Calu3 (cell line): Measurements from ENCODE around the gene CACNA1S. TPM values are rescaled to one million over a fixed set of nuclear protein-coding genes. Genes with fewer than 3 reads are reported as not detected.
A peak's percentile ranks its signal among the peaks of the same experiment; 100 is the strongest.

Experiments
- BruUV-seq: library from RNA; stranded (reverse); fragments of 400-500 nt; replicated peaks from 2 replicates; lab custom pipeline; 2021; lab: Mats Ljungman, UMichigan
- CTCF ChIA-PET: fragments of 300-600 bp; sonication (Branson Sonifier 250); formaldehyde crosslinking; loops from one replicate; lab custom pipeline; 2022; ENCODE audit warnings: antibody characterized with exemption; lab: Charles Lee
- DNase-seq: peaks from one replicate; pipeline ENCODE4 v3.0.0; 2022
- H3K27ac Mint-ChIP-seq: one replicate; pipeline ENCODE4 v1.8.0; 2022; ENCODE audit warnings: mixed read lengths; ENCODE audit not compliant: unreplicated experiment
- H3K27me3 Mint-ChIP-seq: one replicate; pipeline ENCODE4 v1.8.0; 2022; ENCODE audit warnings: mixed read lengths; ENCODE audit not compliant: unreplicated experiment
- H3K36me3 Mint-ChIP-seq: one replicate; pipeline ENCODE4 v1.8.0; 2022; ENCODE audit warnings: mild to moderate bottlenecking, moderate library complexity, mixed read lengths; ENCODE audit not compliant: insufficient read depth, unreplicated experiment
- H3K4me1 Mint-ChIP-seq: one replicate; pipeline ENCODE4 v1.8.0; 2022; ENCODE audit warnings: mild to moderate bottlenecking, low read depth, mixed read lengths; ENCODE audit not compliant: unreplicated experiment
- H3K4me3 Mint-ChIP-seq: one replicate; pipeline ENCODE4 v1.8.0; 2022; ENCODE audit warnings: mild to moderate bottlenecking, low read depth, moderate library complexity, mixed read lengths; ENCODE audit not compliant: unreplicated experiment
- H3K9me3 Mint-ChIP-seq: one replicate; pipeline ENCODE4 v1.8.0; 2022; ENCODE audit warnings: low read depth, mixed read lengths; ENCODE audit not compliant: unreplicated experiment
- CTCF ChIP-seq: fragments of 200-600 bp; IDR thresholded peaks from one replicate; pipeline ENCODE4 v1.8.0; 2022; ENCODE audit warnings: antibody characterized with exemption; ENCODE audit not compliant: unreplicated experiment
- intact Hi-C: fragments of 100-400 bp; cut with micrococcal nuclease; formaldehyde crosslinking; loops from one replicate; pipeline ENCODE4 v1.10.0; 2022; ENCODE audit not compliant: unreplicated experiment
- total RNA-seq: library from RNA; stranded (reverse); gene quantifications from 2 replicates; pipeline ENCODE4 v1.2.3, GENCODE V29; 2022

Gene CACNA1S
- total RNA-seq, 1 experiment from 2014 or later, result not detected

DNA sequence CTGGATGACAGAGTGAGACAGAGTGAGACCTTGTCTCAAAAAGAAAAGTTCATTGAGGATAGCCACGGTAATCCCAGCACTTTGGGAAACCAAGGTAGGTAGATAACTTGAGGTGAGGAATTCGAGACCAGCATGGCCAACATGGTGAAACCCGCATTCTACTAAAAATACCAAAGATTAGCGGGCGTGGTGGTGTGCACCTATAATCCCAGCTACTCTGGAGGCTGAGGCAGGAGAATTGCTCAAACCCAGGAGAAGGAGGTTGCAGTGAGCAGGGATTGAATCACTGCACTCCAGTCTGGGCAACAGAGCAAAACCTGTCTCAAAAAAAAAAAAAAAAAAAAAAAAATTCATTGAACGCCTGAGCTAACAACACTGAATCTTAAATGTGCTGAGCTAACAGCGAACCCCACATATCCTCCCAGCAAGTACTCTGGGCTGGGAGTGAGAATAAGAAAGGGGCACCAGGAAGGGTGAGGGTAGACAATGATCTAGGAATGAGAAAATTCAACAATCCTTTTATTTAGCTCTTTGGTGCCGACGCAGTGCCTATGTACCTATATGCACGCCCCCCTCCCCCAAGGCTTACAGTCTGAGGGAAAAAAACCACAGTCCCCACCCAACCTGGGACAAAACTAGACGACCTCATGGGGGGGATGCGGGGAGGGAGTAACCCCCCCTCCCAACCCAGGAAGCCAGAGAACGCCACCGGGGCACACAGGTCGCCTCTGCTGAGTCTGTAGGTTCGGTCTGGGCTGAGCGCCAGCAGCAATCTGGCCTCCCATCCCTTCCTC is 1.4 kb upstream of the CACNA1S start:
- no peak for DNase-seq
- Mint-ChIP-seq H3K4me1 (no peaks in the 10 kb centered on the region), H3K36me3 (peaks cover 14% of the 10 kb centered on the region), H3K9me3 (no peaks in the 10 kb centered on the region), H3K4me3 (peak overlapping the region; percentile 90), H3K27me3 (peaks cover 74% of the 10 kb centered on the region), H3K27ac (peak overlapping the region; percentile 81)
- CTCF ChIA-PET, result interaction anchor here (0.6 to 2.3 kb wide), 12 partner anchors 9 to 487 kb away, joined by 3 to 26 read pairs (median 4); no protein-coding TSS in a partner anchor
- intact Hi-C loops, result loop anchor here (1.0 to 5.0 kb wide), 3 partner anchors 27 to 491 kb away; partner anchors contain the start of gene KIF14
- no TSS peak for BruUV-seq
- no peak for TF ChIP-seq CTCF

- intact Hi-C loops, result loop anchor here (5.0 kb wide), 1 partner anchor 491 kb away; the partner anchor contains the start of gene KIF14
- no TSS peak for BruUV-seq
- no peak overlapping the region for H3K4me3 Mint-ChIP-seq
- H3K27me3 Mint-ChIP-seq, result peaks cover 77% of the 10 kb centered on the region
- CTCF ChIA-PET, result interaction anchor here (1.0 to 2.3 kb wide), 2 partner anchors 27 to 133 kb away, joined by 7 to 26 read pairs; no protein-coding TSS in a partner anchor
- no peak for DNase-seq
- no peaks in the 10 kb centered on the region for H3K9me3 Mint-ChIP-seq
- H3K27ac Mint-ChIP-seq, result no peak overlapping the region
- no peaks in the 10 kb centered on the region for H3K4me1 Mint-ChIP-seq
- no peak for TF ChIP-seq CTCF
- peaks cover 14% of the 10 kb centered on the region for H3K36me3 Mint-ChIP-seq
Observed at GRCh38 chr1:201112926-201113325, 700 bp upstream of the CACNA1S start.

GRCh38 chr1:201111672-201112071 is 554 bp downstream of the CACNA1S start:
- Mint-ChIP-seq H3K27ac (no peak overlapping the region), H3K36me3 (peaks cover 14% of the 10 kb centered on the region), H3K27me3 (peaks cover 76% of the 10 kb centered on the region), H3K9me3 (no peaks in the 10 kb centered on the region), H3K4me3 (no peak overlapping the region), H3K4me1 (no peaks in the 10 kb centered on the region)
- no TSS peak for BruUV-seq
- CTCF ChIA-PET, result interaction anchor here (0.7 to 0.8 kb wide), 2 partner anchors 26 to 89 kb away, joined by 3 read pairs; no protein-coding TSS in a partner anchor
- DNase-seq, result no peak
- no peak for TF ChIP-seq CTCF
- intact Hi-C loops, result loop anchor here (5.0 kb wide), 1 partner anchor 489 kb away; the partner anchor contains the start of gene KIF14

GRCh38 chr1:201111156-201111555 is 1.1 kb downstream of the CACNA1S start:
- intact Hi-C loops, result loop anchor here (5.0 kb wide), 1 partner anchor 489 kb away; the partner anchor contains the start of gene KIF14
- H3K9me3 Mint-ChIP-seq, result no peaks in the 10 kb centered on the region
- H3K4me3 Mint-ChIP-seq, result no peak overlapping the region
- no peak for DNase-seq
- TF ChIP-seq CTCF, result no peak
- no TSS peak for BruUV-seq
- H3K4me1 Mint-ChIP-seq, result no peaks in the 10 kb centered on the region
- H3K36me3 Mint-ChIP-seq, result peaks cover 14% of the 10 kb centered on the region
- H3K27ac Mint-ChIP-seq, result no peak overlapping the region
- CTCF ChIA-PET, result interaction anchor here (0.7 to 0.9 kb wide), 3 partner anchors 20 to 90 kb away, joined by 3 to 4 read pairs (median 3); no protein-coding TSS in a partner anchor
- H3K27me3 Mint-ChIP-seq, result peaks cover 76% of the 10 kb centered on the region
